Measurements from ENCODE around the gene RAB5IF.

- no peak for TF ChIP-seq POLR2AphosphoS5 (IDR thresholded peaks at IDR 0.05)
- TF ChIP-seq CTCF (IDR thresholded peaks at IDR 0.05): no peak
- no peak for TF ChIP-seq POLR2A (IDR thresholded peaks at IDR 0.05)
- TF ChIP-seq EP300 (IDR thresholded peaks at IDR 0.05): no peak
Measured at GRCh38 chr20:36563374-36563773, 42.2 kb upstream of the RAB5IF start.
